Esophagus muscularis mucosa (tissue), 4 donors: ENCODE measurements around the gene THUMPD2.

ENCODE experiments used
- EP300 ChIP-seq: sonication (generic); formaldehyde crosslinking; IDR thresholded peaks from one replicate; pipeline ENCODE4 v1.6.1; 2017; ENCODE audit warnings: antibody characterized with exemption
- POLR2A ChIP-seq: fragments of 450-650 bp; IDR thresholded peaks from one replicate; pipeline ENCODE4 v1.6.1; 2017; ENCODE audit warnings: antibody characterized with exemption, moderate library complexity, mild to moderate bottlenecking, low read depth
- POLR2AphosphoS5 ChIP-seq, 2 donors: sonication (generic); formaldehyde crosslinking; IDR thresholded peaks; one replicate each; pipeline ENCODE4 v1.6.1; 2017; ENCODE audit warnings: antibody characterized with exemption in 2 of 2
- TF ChIP-seq, protein P1 (sequence below), 3 experiments: fragments of 200-600 bp in 2 of 3; fragments of 450-650 bp in 1 of 3; sonication (generic) in 2 of 3; IDR thresholded peaks; one replicate each; pipeline ENCODE4 v1.5.1; 2017 to 2019; ENCODE audit warnings: antibody characterized with exemption in 3 of 3, mild to moderate bottlenecking in 2 of 3, moderate library complexity in 1 of 3

GRCh38 chr2:39772812-39773152 lies 6.3 kb downstream of the THUMPD2 start:
- TF ChIP-seq, protein P1, sequence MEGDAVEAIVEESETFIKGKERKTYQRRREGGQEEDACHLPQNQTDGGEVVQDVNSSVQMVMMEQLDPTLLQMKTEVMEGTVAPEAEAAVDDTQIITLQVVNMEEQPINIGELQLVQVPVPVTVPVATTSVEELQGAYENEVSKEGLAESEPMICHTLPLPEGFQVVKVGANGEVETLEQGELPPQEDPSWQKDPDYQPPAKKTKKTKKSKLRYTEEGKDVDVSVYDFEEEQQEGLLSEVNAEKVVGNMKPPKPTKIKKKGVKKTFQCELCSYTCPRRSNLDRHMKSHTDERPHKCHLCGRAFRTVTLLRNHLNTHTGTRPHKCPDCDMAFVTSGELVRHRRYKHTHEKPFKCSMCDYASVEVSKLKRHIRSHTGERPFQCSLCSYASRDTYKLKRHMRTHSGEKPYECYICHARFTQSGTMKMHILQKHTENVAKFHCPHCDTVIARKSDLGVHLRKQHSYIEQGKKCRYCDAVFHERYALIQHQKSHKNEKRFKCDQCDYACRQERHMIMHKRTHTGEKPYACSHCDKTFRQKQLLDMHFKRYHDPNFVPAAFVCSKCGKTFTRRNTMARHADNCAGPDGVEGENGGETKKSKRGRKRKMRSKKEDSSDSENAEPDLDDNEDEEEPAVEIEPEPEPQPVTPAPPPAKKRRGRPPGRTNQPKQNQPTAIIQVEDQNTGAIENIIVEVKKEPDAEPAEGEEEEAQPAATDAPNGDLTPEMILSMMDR (IDR thresholded peaks at IDR 0.05) = no peak
- TF ChIP-seq POLR2AphosphoS5 (IDR thresholded peaks at IDR 0.05) = no peak
- TF ChIP-seq POLR2A = no peak
- TF ChIP-seq EP300 = no peak
